HG03457 (cell line): ENCODE results near the gene SLC36A3.
"Not testable (repeated sequence)": the region's sequence is repeated elsewhere in the genome, so short reads cannot be mapped to it uniquely, and the experiment has no call there.

Source experiments
- ATAC-seq: cut with Tn5 transposase; IDR thresholded peaks from one replicate; pipeline ENCODE4 v1.9.1; 2021; ENCODE audit warnings: moderate number of reproducible peaks; ENCODE audit not compliant: unreplicated experiment

Gene SLC36A3

GRCh38 chr5:151309266-151309665, 5.7 kb upstream of the SLC36A3 start:
- ATAC-seq = not testable (repeated sequence)

DNA sequence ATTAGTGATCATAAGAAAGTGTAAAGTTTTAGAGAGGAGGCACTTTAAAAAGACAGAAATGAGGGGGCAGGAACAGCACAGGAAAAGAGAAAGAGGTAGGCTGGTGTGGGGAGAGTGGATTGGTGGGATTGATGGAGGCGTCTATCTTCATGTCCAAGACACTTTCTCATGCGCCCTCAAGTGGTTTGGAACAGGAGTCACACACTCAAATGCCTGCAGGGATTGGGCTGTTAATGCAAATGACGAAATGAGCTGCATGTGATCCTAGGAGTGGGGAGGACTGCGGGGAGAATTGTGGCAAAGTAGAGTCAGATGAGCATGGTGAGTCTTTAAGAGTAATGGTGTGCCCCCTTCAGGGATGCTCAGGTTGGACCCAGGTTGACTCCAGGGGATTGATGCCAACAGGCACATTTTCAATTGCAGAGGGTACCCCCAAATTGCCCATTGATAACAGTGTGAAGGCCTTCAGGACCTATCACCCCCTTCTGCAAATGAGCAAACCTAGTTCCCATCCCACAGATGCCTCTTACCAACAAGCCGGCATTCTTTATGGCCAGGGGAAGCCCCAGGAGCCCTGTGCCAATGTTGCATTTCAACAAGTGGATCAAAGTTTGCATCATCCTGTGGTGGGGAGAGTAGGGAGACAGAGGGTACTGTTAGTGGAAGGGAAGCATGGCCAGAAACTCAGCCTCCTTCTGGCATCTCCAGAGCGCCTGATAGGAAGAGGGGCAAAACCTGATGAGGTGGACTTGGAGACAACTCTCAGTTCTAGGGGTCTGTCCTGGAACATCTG, 5.3 kb downstream of the SLC36A3 start:
- no peak for ATAC-seq

- ATAC-seq = no peak
These were observed 6.6 kb downstream of the SLC36A3 start for GRCh38 chr5:151296974-151297373.

DNA sequence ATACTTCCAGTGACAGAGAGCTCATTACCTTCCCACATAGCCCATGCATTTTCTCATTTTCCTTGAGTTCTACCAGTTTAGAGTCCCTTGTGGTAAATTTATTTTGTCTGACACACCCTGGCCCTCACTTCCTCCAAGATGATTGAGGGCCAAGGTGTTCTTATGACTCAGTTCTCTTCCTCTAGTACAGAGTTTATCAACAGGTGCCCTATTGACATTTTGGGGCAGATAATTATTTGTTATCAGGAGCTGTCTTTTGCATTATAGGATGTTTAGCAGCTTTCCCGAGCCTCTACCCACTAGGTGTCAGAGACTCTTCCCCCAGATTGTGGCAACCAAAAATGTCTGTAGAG, 7.1 kb downstream of the SLC36A3 start:
- no peak for ATAC-seq

DNA sequence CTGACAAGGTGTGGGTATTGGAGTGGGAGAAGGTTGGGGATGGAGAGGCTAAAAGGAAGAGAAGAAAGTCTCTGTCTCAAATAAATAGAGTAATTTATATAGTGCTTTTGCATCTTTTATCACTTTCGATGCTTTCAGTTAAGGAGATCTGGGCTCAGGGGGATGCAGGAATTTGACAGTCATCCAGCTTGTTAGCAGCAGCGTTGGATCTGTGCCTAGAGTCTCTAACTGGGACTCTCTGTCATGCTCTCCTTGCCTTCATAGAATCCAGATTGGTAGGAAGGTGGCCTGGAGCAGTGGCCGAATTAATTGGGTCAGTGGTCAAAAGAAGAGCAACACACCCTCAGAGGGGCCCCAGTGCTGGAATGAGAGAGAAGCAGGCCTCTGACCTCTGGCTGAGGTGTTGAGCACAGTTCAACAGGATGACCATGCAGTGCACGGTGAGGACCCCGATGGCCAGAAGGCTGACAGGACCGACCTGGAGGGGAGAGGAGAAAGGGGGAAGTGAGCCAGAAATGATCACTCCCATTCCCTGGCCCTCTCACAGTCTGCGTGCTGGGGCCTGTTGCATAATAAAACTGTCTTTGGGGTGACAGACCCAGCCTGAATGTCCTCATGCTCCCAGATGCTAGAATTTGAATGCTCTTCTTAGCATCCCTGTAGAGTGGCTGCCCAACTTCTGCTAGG, 7.6 kb downstream of the SLC36A3 start:
- no peak for ATAC-seq

GRCh38 chr5:151295138-151295537, 8.4 kb downstream of the SLC36A3 start:
- ATAC-seq = no peak

- no peak for ATAC-seq
These were observed 9.9 kb downstream of the SLC36A3 start for GRCh38 chr5:151293624-151294023.

GRCh38 chr5:151288180-151288579, 15.4 kb downstream of the SLC36A3 start:
- no peak for ATAC-seq

DNA sequence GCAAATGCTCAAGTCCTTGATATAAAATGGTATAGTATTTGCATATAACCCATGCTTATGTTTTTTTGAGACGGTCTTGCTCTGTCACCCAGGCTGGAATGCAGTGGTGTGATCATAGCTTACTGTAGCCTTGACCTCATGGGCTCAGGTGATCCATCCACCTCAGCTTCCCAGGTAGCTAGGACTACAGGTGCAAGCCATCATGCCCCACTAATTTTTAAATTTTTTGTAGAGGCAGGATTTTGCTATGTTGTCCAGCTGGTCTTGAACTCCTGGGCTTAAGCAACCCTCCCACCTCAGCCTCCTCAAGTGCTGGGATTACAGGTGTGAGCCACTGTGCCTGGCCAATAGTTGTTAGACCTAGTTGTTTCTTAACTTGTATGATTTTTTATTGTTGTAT, 17.3 kb downstream of the SLC36A3 start:
- ATAC-seq = no peak

- no peak for ATAC-seq
These were observed 17.9 kb downstream of the SLC36A3 start for GRCh38 chr5:151285683-151286082.

GRCh38 chr5:151284392-151284967, 19.1 kb downstream of the SLC36A3 start:
- no peak for ATAC-seq

GRCh38 chr5:151283120-151283825, 20.3 kb downstream of the SLC36A3 start:
- ATAC-seq = no peak

GRCh38 chr5:151281001-151281639, 22.4 kb downstream of the SLC36A3 start:
- ATAC-seq = no peak

DNA sequence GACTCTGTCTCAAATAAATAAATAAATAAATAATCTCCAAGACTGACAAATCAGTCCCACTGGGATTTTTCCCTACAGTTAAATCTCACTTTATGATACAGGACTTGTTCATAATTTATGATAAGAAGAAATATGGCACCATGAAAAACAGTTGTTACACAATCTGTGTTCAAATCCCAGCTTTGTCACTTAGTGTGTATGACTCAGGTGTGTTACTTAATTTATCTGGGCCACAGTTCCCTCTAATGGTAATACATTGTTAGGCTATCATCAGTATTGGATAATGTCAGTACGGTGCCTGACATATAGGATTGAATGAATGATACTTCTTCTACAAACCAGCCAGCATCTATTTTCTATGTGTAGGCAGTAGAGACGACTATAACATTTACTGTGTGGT, 23.1 kb downstream of the SLC36A3 start:
- ATAC-seq = no peak

- ATAC-seq = no peak
These were observed 24.7 kb downstream of the SLC36A3 start for GRCh38 chr5:151278845-151279244.

DNA sequence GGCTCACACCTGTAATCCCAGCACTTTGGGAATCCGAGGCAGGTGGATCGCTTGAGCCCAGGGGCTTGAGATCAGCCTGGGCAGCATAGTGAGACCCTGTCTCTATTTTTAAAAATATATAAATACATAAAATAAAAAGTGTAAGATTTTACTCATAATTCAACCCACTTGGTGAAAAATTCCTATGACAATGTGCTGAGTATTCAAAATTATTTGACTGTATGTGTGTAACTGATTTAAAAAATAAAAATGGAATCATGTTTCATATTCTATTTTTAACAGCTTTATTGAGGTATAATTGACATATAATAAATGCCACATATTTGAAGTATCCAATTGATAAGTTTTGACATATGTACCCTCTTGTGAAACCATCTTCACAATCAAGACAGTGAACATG, 27.8 kb downstream of the SLC36A3 start:
- ATAC-seq = no peak

DNA sequence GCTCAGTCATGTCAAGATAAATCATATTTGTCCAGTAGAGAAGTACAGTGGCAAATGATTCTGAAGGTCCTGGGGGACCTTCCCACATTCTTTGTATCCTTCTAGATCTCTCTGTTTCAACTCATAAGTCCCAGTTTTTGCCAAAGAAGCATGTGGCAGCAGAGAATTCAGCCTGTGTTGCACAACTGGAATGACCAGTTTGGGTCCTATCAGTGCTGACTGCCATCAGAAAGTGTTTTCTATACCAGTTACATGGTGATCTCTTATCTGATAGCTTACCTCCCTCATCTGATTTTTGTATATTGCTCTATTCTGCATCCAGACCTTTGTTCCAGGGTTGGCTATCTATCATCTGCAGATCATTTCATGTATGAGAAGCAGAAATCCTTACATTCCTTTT, 28.9 kb downstream of the SLC36A3 start:
- ATAC-seq = no peak

DNA sequence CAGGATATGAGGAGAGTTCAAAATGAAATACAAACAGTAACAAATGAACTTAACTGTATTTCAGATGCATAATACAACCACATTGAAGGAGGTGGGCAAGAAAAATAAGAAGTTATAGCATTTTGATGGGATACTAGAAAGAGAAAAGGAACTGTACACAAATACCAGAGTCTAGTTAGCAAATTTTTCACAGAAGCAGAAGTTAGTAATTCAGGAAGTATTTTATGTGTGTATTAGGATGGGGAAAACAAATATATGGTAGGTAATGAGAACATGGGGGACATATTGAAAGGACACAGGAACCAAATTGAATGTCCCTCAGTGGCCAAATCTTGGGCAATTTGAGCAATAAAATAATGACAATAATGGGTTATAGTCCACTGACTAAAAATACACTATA, 32.2 kb downstream of the SLC36A3 start:
- ATAC-seq = no peak

GRCh38 chr5:151270599-151270998, 33.0 kb downstream of the SLC36A3 start:
- ATAC-seq = peak; percentile 93

DNA sequence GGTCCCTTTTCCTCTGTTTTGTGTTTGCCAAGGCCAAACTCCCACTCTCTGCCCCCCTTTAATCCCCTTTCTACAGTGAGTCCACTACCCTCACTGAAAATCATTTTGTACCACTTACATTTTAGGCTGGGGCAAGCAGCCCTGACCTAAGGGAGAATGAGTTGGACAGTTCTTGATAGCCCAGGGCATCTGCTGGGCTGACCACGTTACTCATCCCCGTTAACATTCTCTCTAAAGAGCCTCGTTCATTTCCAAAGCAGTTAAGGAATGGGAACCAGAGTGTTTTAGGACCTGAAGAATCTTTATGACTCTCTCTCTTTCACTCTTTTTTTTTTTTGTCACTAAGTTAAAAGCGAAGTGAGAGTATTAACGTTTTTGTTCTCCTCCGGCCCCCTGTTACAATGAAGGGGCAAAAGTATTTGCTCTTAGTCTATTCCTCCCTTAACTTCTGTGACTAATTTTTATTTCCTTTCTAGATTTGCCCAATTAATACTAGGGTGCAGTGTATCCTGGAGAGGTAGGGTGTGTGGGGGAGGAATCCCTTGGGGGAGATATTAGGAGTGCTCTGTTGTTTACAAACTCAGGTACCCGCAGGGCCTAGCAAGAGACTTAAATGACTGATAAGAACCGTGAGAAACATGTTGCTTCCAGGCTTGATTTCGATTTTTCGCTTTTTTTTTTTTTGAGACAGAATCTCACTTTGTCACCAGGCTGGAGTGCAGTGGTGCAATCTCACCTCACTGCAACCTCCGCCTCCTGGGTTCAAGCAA, 35.9 kb downstream of the SLC36A3 start:
- ATAC-seq = no peak
